ENCODE results near the gene EPN3.

Gene EPN3

DNA sequence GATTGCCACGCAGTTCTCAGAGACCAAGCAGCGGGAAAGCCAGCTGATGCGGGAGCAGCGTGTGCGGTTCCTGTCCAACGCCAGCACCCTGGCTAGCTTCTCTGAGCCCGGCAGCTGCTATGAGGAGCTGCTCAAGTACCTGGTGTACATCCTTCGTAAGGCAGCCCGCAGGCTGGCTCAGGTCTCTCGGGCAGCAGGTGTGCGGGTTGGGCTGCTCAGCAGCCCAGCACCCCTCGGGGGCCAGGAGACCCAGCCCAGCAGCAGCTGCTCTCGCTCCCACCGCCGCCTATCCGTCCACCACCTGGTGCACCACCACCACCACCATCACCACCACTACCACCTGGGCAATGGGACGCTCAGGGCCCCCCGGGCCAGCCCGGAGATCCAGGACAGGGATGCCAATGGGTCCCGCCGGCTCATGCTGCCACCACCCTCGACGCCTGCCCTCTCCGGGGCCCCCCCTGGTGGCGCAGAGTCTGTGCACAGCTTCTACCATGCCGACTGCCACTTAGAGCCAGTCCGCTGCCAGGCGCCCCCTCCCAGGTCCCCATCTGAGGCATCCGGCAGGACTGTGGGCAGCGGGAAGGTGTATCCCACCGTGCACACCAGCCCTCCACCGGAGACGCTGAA, 43.2 kb downstream of the EPN3 start:
- Mint-ChIP-seq H3K36me3 (ENCODE audit: insufficient read depth) (no peaks in the 10 kb centered on the region), H3K4me1 (no peaks in the 10 kb centered on the region), H3K9me3 (no peaks in the 10 kb centered on the region), H3K27ac (ENCODE audit: low read depth) (no peak overlapping the region), H3K4me3 (no peak overlapping the region), H3K27me3 (peaks cover 53% of the 10 kb centered on the region)
- DNase-seq (ENCODE audit: low spot score in 2 of 2) = no peak
- ATAC-seq (replicated peaks; ENCODE audit: extremely low read depth, poor library complexity, severe bottlenecking) = no peak

DNA sequence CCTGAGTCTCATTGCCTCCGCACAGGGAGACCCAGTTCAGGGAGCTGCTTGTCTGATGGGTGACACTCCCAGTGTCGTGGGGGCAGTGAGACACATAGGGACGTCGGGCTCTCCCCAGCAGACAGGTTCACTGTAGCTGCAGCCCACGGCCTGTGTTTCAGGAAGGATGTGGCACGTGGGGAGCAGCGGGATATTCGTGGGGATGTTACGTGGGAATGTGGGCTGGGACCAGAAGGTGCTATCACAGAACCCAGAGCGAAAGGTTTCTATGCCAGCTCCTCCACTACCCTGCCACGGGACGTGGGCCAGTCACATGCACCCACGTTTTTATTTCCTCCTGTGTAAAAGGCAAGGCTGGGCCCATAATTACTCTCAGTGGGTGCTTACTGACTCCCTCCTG, 44.3 kb downstream of the EPN3 start:
- Mint-ChIP-seq H3K27ac (ENCODE audit: low read depth) (no peak overlapping the region), H3K9me3 (no peaks in the 10 kb centered on the region), H3K4me3 (no peak overlapping the region), H3K27me3 (peaks cover 53% of the 10 kb centered on the region), H3K36me3 (ENCODE audit: insufficient read depth) (no peaks in the 10 kb centered on the region), H3K4me1 (no peaks in the 10 kb centered on the region)
- DNase-seq (ENCODE audit: low spot score in 2 of 2) = no peak
- no peak for ATAC-seq (replicated peaks; ENCODE audit: extremely low read depth, poor library complexity, severe bottlenecking)

DNA sequence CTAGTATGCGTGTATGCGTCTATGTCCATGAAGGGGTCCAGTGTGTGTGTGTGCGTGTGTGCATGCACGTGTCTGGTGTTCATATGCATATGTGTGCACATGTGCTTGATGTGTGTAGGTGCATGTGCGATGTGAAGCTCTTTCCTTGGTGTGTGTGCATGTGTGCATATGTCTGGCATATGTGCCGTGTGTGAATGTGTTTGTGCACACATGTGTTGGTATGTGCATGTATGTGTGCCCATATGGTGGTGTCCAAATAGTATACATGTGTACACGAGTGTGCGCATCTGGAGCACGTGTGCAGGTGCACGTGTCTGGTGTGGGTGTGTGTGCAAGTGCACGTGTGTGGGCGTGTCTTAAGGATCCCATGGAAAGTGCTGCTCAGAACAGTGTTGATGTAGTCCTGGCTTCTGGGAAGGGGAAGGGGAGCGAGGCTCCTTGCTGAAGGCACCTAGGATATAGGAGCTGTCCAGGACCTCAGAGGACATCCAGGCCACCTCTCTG, 45.0 kb downstream of the EPN3 start:
- Mint-ChIP-seq H3K36me3 (ENCODE audit: insufficient read depth) (no peaks in the 10 kb centered on the region), H3K9me3 (no peaks in the 10 kb centered on the region), H3K4me1 (no peaks in the 10 kb centered on the region), H3K4me3 (no peak overlapping the region), H3K27ac (ENCODE audit: low read depth) (no peak overlapping the region), H3K27me3 (peaks cover 53% of the 10 kb centered on the region)
- no peak for ATAC-seq (replicated peaks; ENCODE audit: extremely low read depth, poor library complexity, severe bottlenecking)
- DNase-seq (ENCODE audit: low spot score in 2 of 2) = no peak

DNA sequence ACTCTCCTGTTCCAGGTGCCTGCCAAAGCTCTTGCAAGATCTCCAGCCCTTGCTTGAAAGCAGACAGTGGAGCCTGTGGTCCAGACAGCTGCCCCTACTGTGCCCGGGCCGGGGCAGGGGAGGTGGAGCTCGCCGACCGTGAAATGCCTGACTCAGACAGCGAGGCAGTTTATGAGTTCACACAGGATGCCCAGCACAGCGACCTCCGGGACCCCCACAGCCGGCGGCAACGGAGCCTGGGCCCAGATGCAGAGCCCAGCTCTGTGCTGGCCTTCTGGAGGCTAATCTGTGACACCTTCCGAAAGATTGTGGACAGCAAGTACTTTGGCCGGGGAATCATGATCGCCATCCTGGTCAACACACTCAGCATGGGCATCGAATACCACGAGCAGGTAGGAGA, 45.6 kb downstream of the EPN3 start:
- Mint-ChIP-seq H3K9me3 (no peaks in the 10 kb centered on the region), H3K27ac (ENCODE audit: low read depth) (no peak overlapping the region), H3K36me3 (ENCODE audit: insufficient read depth) (no peaks in the 10 kb centered on the region), H3K4me3 (no peak overlapping the region), H3K27me3 (peaks cover 54% of the 10 kb centered on the region), H3K4me1 (no peaks in the 10 kb centered on the region)
- DNase-seq (ENCODE audit: low spot score in 2 of 2) (no peak), ATAC-seq (replicated peaks; ENCODE audit: extremely low read depth, poor library complexity, severe bottlenecking) (no peak)

DNA sequence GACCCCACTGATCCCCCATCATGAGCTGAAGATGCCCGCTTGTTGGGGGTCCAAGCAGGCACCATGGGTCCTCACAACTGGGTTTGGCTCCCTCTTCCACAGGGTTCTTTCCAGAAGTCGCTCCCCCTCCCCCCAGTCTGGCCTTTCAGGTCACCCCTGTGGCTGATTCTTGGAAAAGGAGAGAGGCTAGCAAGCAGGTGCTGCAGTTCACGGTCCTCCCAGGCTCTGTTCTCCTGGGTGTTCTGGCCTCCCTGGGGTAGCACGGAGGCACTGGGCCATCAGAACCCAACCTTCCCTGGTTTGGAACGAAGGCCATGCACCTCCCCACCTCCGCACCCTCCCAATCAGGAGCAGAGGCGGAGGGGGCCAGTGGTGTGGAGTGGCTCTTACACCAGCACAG, 46.9 kb downstream of the EPN3 start:
- Mint-ChIP-seq H3K27ac (ENCODE audit: low read depth) (no peak overlapping the region), H3K4me3 (no peak overlapping the region), H3K4me1 (no peaks in the 10 kb centered on the region), H3K36me3 (ENCODE audit: insufficient read depth) (no peaks in the 10 kb centered on the region), H3K27me3 (peaks cover 54% of the 10 kb centered on the region), H3K9me3 (no peaks in the 10 kb centered on the region)
- no peak for ATAC-seq (replicated peaks; ENCODE audit: extremely low read depth, poor library complexity, severe bottlenecking)
- DNase-seq (ENCODE audit: low spot score in 2 of 2) = no peak

DNA sequence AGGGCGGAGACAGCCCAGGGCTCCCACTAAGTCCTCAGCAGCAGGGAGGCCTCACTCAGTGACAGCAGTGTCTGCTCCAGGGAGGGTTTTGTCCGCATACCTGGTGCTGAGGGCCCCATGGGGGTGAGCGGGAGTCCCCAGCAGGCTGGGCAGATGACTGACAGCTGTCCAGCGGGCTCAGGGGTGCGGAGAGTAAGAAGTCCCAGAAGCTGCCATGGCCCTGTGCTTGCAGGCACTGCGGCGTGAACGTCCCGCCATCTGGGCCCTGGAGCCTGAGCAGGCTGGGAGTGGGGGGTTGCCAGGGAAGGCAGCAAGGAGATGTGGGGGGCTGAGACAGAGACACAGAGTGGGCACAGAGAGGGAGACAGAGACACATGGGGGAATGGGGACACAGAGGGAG, 48.1 kb downstream of the EPN3 start:
- ATAC-seq (replicated peaks; ENCODE audit: extremely low read depth, poor library complexity, severe bottlenecking) = no peak
- no peak for DNase-seq (ENCODE audit: low spot score in 2 of 2)
- Mint-ChIP-seq H3K27ac (ENCODE audit: low read depth) (no peak overlapping the region), H3K4me3 (no peak overlapping the region), H3K27me3 (peaks cover 57% of the 10 kb centered on the region), H3K9me3 (no peaks in the 10 kb centered on the region), H3K4me1 (no peaks in the 10 kb centered on the region), H3K36me3 (ENCODE audit: insufficient read depth) (no peaks in the 10 kb centered on the region)

DNA sequence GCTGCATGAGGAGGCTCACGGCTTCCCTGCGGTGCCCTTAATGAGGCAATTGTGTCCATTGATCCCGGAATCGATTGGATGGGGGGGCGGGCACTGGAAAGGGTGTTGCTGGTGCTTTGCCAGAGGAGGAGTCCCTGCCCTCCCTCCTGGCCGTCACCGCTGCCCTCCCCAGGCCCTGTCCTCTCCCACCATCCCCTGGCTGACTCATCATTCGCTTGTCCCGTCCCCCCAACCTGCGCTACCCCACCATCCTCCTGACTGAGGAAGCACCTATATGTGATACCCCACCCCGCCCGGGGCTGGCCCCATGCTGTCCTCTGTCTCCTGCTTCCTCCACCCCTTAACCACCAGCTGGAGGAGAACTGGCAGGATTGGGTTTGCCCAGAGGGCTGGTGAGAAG, 48.8 kb downstream of the EPN3 start:
- peaks cover 60% of the 10 kb centered on the region for H3K27me3 Mint-ChIP-seq
- no peak for ATAC-seq (replicated peaks; ENCODE audit: extremely low read depth, poor library complexity, severe bottlenecking)
- H3K9me3 Mint-ChIP-seq = no peaks in the 10 kb centered on the region

DNA sequence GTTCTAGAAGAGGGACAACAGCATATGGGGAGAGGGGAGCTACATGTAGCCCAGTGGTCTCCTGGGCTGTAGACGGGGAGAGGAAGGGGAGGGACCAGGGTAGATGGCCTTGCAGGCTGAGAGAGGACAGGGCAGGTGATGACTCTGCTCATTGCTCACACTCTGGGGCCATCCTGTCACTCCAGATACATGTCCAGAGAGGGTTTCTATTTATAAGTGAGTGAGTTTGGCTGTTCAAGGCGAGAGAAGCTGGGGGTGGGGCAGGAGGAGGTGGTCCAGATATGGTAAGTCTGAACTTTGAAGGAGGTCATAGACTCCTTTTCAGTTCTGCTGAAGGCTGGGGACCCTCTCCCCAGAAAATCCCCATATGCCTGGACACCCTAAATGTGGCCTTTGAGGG, 50.2 kb downstream of the EPN3 start:
- no peak overlapping the region for H3K27ac Mint-ChIP-seq (ENCODE audit: low read depth)
- no peak for DNase-seq (ENCODE audit: low spot score in 2 of 2)
- no peak overlapping the region for H3K4me3 Mint-ChIP-seq
- no peaks in the 10 kb centered on the region for H3K4me1 Mint-ChIP-seq
- no peaks in the 10 kb centered on the region for H3K9me3 Mint-ChIP-seq
- H3K27me3 Mint-ChIP-seq = peaks cover 64% of the 10 kb centered on the region
- no peaks in the 10 kb centered on the region for H3K36me3 Mint-ChIP-seq (ENCODE audit: insufficient read depth)
- ATAC-seq (replicated peaks; ENCODE audit: extremely low read depth, poor library complexity, severe bottlenecking) = no peak

More for the DNA sequence above, 48.8 kb downstream of the EPN3 start:
- Mint-ChIP-seq H3K4me1 (no peaks in the 10 kb centered on the region), H3K36me3 (ENCODE audit: insufficient read depth) (no peaks in the 10 kb centered on the region), H3K27ac (ENCODE audit: low read depth) (no peak overlapping the region), H3K4me3 (no peak overlapping the region)
- no peak for DNase-seq (ENCODE audit: low spot score in 2 of 2)

DNA sequence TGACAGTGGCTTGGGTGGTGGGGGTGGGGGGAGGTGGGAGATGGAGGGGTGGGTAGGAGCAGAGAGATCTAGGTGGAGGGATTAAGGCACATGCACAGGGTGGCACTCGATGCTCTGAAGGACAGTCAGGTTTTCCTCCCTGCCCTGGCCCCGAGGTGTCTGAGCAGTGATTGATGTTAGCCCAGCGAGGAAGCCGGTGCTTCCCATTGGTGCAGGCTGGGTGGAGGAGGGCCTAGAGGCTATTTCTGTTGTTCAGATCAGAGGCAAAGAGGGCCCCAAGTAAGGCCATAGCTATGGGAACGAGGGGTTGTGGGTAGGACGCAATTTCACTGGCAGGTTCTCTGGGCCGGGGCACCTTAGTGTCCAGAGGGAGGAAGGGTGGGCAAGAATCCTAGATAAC, 51.1 kb downstream of the EPN3 start:
- H3K9me3 Mint-ChIP-seq = no peaks in the 10 kb centered on the region
- DNase-seq (ENCODE audit: low spot score in 2 of 2) (no peak), ATAC-seq (replicated peaks; ENCODE audit: extremely low read depth, poor library complexity, severe bottlenecking) (no peak)
- no peak overlapping the region for H3K27ac Mint-ChIP-seq (ENCODE audit: low read depth)
- no peaks in the 10 kb centered on the region for H3K36me3 Mint-ChIP-seq (ENCODE audit: insufficient read depth)
- peaks cover 59% of the 10 kb centered on the region for H3K27me3 Mint-ChIP-seq
- H3K4me3 Mint-ChIP-seq = no peak overlapping the region
- no peaks in the 10 kb centered on the region for H3K4me1 Mint-ChIP-seq

DNA sequence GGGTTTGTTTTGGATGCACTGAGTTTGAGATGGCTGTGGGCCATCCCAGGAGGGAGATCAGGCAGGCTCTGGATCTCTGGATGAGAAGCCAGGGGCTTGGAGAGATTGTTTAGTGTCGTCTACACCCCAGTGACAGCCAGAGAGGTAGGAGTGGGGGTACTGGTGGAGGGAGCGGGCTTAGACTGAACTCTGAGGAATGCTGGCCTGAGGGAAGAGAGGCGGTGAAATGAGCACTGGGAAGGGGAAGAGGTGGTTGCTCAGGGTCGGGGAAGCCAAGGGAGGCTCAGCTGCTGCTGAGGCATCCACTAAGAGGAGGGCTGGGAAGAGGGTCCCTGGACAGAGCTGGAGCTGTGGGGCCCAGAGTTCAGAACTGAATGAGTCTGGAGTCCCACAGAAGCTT, 51.6 kb downstream of the EPN3 start:
- DNase-seq (ENCODE audit: low spot score in 2 of 2) (no peak), ATAC-seq (replicated peaks; ENCODE audit: extremely low read depth, poor library complexity, severe bottlenecking) (no peak)
- no peaks in the 10 kb centered on the region for H3K9me3 Mint-ChIP-seq
- H3K27ac Mint-ChIP-seq (ENCODE audit: low read depth) = no peak overlapping the region
- no peaks in the 10 kb centered on the region for H3K36me3 Mint-ChIP-seq (ENCODE audit: insufficient read depth)
- H3K4me3 Mint-ChIP-seq = no peak overlapping the region
- peaks cover 54% of the 10 kb centered on the region for H3K27me3 Mint-ChIP-seq
- H3K4me1 Mint-ChIP-seq = no peaks in the 10 kb centered on the region

DNA sequence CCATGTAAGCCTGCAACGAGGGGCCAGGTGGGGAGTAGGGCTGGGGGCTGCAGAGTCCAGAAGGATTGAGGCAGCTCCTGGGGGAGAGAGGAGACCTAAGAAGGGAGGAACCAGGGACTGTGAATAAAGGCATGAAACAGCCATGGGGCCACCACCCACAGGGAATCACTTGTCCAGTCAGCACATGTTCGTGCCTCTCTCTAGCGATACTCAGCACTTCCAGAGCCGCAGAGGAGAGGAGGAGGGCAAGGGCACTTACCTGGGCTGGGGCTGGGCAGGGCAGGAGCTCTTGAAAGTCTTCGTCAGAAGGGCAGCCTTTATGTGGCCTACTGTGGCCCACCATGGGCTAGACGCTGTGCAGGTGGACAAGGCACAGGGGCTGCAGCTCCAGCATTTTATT, 52.2 kb downstream of the EPN3 start:
- Mint-ChIP-seq H3K36me3 (ENCODE audit: insufficient read depth) (no peaks in the 10 kb centered on the region), H3K4me1 (no peaks in the 10 kb centered on the region), H3K9me3 (no peaks in the 10 kb centered on the region), H3K27ac (ENCODE audit: low read depth) (no peak overlapping the region), H3K27me3 (peaks cover 52% of the 10 kb centered on the region), H3K4me3 (no peak overlapping the region)
- ATAC-seq (replicated peaks; ENCODE audit: extremely low read depth, poor library complexity, severe bottlenecking) = no peak
- no peak for DNase-seq (ENCODE audit: low spot score in 2 of 2)

DNA sequence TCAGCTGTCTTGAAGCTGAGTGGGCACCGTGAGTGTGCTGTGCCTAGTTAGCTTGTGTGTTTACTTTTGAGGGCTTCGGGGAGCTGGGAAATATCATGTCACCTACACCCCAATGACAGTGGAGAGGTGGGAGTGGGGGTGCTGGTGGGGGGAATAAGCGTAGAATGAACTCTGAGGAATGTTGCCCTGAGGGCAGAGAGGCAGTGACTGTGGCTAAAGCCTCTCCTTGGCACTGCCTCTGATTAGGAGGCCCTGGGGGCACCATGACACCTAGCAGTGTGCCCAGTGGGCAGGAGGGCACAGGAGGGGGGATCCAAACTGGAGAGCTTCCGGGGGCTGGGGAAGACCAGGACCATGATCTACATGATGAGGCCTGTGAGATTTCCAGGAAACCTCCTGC, 52.8 kb downstream of the EPN3 start:
- Mint-ChIP-seq H3K27me3 (peaks cover 50% of the 10 kb centered on the region), H3K9me3 (no peaks in the 10 kb centered on the region), H3K27ac (ENCODE audit: low read depth) (no peak overlapping the region), H3K4me1 (no peaks in the 10 kb centered on the region), H3K4me3 (no peak overlapping the region), H3K36me3 (ENCODE audit: insufficient read depth) (no peaks in the 10 kb centered on the region)
- no peak for DNase-seq (ENCODE audit: low spot score in 2 of 2)
- ATAC-seq (replicated peaks; ENCODE audit: extremely low read depth, poor library complexity, severe bottlenecking) = no peak

DNA sequence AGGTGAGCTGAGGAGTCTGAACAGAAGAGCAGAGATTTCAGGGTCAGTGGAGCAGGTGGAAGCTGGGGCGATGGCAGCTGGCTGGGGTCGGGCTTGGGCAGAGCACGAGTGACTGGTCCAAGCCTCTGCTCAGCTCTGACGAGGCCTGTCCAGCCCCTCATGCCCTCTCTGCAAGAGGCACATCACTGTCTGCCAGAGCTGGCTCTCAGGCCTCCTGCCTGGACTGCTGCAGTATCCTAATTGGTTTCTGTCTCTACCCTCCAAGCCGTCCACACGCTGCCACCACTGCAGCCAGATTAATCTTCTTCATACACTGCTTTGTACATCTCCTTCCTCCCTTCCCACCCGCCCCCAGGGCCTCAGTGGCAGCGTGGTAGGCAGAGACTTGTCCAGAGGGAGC, 53.4 kb downstream of the EPN3 start:
- ATAC-seq (replicated peaks; ENCODE audit: extremely low read depth, poor library complexity, severe bottlenecking) = no peak
- no peaks in the 10 kb centered on the region for H3K9me3 Mint-ChIP-seq
- H3K27ac Mint-ChIP-seq (ENCODE audit: low read depth) = peak overlapping the region; percentile 45

More for the DNA sequence above, 53.4 kb downstream of the EPN3 start:
- no peak for DNase-seq (ENCODE audit: low spot score in 2 of 2)
- no peaks in the 10 kb centered on the region for H3K4me1 Mint-ChIP-seq
- H3K27me3 Mint-ChIP-seq = peaks cover 45% of the 10 kb centered on the region
- H3K36me3 Mint-ChIP-seq (ENCODE audit: insufficient read depth) = no peaks in the 10 kb centered on the region
- H3K4me3 Mint-ChIP-seq = no peak overlapping the region

All from central memory CD8-positive, alpha-beta T cell (primary cell).